GM21390 (cell line): Measurements from ENCODE around the gene SRPK3.

Experiments
- ATAC-seq: cut with Tn5 transposase; IDR thresholded peaks from one replicate; pipeline ENCODE4 v1.9.1; 2021; ENCODE audit not compliant: unreplicated experiment

The SRPK3 gene

GRCh38 chrX:153782871-153783270 lies 2.0 kb downstream of the SRPK3 start:
- no peak for ATAC-seq

- no peak for ATAC-seq
Measured at GRCh38 chrX:153783378-153784013, 2.7 kb downstream of the SRPK3 start.

DNA sequence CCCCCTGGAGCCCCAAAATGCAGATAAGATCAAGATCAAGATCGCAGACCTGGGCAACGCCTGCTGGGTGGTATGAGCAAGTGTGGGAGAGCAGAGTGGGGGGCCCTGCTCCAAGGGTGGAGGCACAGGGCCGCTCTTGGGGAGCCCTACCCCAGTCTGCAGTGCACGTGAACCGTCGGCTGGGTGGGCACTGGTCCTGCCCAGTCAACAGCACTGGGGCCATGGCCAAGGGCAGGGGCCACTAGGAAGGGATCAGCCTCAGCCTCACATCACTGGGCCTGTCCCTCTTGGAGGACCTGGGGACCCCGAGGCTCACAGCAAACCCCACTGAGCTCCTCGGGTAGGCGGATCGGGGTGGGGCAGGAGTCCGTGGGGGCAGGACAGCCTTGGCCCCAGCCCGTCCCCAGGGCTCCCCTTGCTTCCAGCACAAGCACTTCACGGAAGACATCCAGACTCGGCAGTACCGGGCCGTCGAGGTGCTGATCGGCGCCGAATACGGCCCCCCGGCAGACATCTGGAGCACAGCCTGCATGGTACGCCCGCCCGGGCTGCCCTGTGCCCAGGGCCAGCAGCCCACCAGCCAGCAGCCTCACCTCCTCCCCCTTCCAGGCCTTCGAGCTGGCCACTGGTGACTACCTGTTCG lies 3.6 kb downstream of the SRPK3 start:
- no peak for ATAC-seq

- no peak for ATAC-seq
Measured at GRCh38 chrX:153786669-153787068, 5.8 kb downstream of the SRPK3 start.

DNA sequence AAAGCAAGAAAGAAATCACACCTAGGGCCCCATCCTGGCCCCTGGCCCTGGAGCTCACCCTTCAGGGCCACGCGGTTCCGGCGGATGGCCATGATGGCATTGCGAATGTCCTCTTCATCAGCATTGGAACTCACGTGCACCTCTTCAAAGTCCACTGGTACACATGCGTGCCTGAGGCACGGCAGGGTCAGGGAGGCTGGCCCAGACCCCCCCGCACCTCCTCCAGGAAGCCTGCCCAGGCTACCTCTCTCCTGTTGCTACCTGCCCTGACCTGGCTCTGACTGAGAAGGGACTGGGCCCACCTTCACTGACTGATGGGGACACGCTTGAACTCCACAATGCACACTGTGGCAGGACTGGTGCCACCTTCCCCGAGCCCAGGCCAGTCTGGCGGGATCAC lies 8.8 kb downstream of the SRPK3 start:
- ATAC-seq, result no peak

GRCh38 chrX:153791104-153791852 lies 10.4 kb downstream of the SRPK3 start:
- no peak for ATAC-seq

DNA sequence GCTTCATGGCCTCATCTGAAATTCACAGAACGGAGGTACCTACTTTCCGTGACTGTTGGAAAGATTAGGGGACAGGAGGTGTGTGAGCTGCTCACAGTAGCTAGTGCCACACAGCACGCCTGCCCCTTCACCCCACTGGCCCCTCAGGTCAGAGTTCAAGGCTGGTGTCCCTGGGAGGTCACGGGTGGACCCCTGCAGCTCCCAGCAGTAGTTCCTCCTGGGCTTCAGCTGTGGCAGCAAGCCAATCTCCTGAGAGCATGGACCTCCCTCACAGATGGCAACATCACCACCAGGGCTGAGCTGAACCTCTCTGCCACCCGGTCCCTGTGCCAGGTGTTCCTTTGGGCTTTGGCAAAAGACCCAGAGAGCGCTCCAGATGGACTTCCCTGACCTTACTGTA lies 11.5 kb downstream of the SRPK3 start:
- no peak for ATAC-seq

DNA sequence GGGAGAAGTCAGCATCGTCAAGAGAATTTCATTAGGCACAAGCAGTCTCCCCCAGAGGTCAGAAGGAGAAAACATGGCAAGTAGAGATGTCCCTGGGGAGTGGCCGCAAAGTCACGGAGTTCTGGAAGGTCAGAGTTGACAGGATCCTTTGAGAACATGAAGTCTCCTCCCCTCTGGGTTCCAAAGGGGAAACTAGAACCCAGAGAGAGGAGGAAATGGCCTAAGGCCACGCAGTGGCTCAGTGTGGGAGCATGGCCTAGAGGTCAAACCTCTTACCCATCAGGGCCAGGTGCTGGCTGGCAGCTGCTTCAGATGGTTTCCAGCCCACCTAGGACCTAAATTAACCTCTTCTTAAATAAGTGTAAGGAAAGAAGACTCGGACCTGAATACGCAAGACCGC lies 12.4 kb downstream of the SRPK3 start:
- ATAC-seq, result no peak

DNA sequence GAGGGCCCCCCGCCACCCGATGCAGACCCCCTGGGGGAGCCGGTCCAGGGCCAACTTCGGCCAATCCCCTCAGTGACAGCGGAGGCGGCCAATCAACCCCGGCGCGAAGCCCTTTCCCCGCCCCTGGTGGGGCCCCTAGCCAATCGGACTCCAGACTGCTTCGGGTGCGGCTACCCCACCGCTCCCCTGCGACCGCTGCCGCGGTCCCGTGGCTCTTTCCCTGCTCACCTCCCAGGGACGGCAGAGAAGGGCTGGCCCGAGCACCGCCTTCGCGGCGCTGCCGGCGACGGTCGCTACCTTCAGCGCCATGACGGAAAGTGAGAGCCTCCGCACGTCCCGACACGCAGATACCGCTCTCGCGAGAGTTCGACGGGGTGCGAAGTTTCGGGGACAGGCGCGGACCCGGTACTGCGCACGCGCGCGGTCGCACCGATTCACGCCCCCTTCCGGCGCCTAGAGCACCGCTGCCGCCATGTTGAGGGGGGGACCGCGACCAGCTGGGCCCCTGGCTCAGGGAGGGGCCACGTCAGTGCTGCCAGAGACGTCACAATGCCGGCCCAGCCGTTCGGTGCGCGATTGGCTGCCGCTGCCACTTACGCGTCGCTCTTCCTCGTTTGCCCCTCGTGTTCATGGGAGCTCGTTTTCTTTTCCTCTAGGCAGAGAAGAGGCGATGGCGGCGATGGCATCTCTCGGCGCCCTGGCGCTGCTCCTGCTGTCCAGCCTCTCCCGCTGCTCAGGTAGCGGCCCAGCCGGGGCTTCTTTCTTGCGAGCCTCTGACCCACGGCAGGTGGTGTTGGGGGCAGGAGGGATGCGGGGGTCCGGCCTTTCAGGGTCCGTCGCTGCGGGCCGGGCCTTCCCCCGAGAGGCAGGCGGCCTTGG lies 13.4 kb downstream of the SRPK3 start, which contains the start of the genes IDH3G and SSR4:
IDH3G (minus strand) TSS at position 358 of the 879 bp plus-strand sequence; CDS start at position 309, 49 bp downstream.
SSR4 (plus strand) TSS at position 651 of the 879 bp plus-strand sequence; CDS start at position 671, 20 bp downstream.
- ATAC-seq, result peak; percentile 91

GRCh38 chrX:153794897-153795816 lies 14.3 kb downstream of the SRPK3 start:
- no peak for ATAC-seq

DNA sequence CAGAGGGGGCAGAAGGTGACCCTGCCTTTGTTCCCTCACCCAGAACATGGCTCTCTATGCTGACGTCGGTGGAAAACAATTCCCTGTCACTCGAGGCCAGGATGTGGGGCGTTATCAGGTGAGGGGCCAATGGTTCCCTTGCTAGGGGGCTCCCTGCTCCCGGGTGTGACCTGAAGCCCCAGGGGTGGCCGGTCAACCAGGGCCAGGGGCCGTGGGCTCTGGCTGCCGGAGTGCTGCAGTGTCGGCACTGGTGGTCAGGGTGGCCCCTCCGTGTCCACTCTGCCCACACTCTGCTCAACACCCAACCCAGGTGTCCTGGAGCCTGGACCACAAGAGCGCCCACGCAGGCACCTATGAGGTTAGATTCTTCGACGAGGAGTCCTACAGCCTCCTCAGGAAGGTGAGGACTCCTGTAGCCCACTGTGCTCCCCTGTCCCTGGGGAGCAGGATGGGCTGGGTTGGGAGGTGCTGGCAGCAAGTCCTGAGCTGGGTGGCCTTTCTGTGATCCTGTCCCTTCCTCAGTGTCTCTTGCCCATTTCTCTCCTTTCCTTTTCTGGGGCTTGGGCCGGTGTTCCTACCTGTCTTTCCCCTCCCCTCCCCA lies 16.7 kb downstream of the SRPK3 start:
- no peak for ATAC-seq

- ATAC-seq, result no peak
Measured at GRCh38 chrX:153799326-153799725, 18.5 kb downstream of the SRPK3 start.

GRCh38 chrX:153800177-153800722 lies 19.4 kb downstream of the SRPK3 start:
- ATAC-seq, result no peak

- ATAC-seq, result no peak
Measured at GRCh38 chrX:153800746-153801145, 19.9 kb downstream of the SRPK3 start.

DNA sequence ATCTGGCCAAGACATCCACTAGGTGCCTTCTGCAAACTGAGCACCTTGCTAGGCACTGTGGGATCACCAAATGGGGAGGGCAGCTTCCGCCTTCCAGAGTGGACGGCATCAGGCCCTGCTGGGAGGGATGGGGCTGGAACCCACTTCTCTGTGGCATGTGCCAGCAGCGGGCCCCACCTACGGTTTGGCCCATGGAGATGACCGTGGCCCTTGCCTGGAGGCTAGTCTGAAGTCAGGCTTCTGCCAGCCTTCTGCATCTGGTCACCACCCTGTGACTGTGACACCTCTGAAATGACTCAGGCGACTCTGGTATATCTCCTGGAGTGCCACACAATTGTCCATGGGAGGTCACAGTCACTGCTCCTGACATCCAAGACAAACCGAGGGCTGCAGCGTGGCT lies 20.8 kb downstream of the SRPK3 start:
- ATAC-seq, result no peak

DNA sequence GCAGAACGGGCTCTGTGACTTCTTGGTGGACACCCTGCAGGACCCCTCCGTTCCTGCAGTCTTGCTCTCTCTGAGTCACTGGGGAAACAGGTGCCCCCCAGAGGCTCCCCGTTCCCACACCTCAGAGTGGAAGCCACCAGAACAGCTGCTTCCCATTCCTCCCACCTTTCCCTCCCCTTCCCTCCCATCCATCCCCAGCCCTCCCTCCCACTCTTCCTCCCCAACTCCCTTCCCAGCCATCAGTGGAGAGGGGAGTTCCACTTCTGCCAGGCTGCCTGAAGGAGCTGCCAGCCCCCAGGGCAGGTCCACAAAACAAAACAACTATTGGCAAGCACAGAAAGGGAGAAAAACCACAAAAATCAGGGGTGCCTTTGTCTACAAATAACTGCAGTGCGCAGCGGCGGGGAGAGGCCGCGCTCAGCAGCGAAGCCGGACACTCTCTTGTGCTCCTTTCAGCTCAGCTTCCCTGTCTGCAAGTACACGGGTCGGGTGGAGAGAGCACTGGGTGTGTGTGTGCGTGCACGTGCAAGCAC lies 21.7 kb downstream of the SRPK3 start:
- no peak for ATAC-seq

DNA sequence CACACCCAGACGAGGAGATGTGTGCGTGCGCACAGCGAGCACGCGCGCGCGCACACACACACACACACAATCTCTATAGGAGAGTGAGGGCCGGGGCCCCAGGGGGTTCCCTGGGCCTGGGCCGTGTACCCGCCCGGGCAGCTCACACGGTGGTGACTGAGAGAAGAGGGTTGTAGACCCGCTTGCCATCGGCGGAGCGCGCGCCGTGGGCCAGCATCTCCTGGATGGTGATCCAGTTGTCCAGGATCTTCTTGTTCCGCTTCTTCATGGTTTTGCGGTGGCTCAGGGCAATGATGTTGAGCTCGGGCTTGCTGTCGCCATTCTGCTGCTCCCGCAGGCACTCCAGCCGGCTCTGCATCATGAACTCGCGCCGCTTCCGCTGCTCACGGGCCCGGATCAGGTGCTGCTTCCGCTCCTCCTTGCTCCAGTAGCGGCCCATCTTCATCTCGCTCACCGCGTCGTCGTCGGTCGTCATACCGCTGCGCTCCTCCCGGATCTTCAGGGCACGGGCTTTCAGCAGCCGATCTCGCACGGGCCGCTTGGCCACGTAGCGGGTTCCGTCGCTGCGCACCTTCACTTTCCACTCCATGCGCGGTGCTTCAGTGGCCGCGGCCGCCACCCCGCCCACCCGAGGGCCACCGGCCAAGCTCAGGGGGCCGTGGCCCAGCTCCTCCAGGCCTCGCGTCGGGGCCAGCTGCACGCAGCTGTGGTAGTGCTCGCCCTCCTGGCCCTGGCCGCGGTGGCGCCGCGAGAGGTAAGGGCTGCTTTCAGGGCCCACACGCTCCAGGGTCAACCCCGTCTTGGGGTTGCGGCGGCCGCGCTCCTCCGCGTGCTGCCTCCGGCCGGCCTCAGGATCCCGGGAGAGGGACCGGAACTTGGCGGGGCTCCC lies 22.6 kb downstream of the SRPK3 start:
- ATAC-seq, result no peak

GRCh38 chrX:153804100-153804595 lies 23.3 kb downstream of the SRPK3 start:
- ATAC-seq, result no peak
